H1 (cell line): ENCODE measurements around the gene EMC1. TPM values are rescaled to one million over a fixed set of nuclear protein-coding genes. Genes with fewer than 3 reads are reported as not detected.

ENCODE experiments used
- CTCF ChIA-PET: fragments of 300-600 bp; sonication (Branson Sonifier 250); formaldehyde crosslinking; loops from one replicate; lab custom pipeline; 2021; ENCODE audit not compliant: partially characterized antibody; lab: Charles Lee
- POLR2A ChIA-PET: fragments of 300-600 bp; sonication (Branson Sonifier 250); formaldehyde crosslinking; loops from one replicate; lab custom pipeline; 2021; ENCODE audit warnings: inconsistent platforms; ENCODE audit not compliant: partially characterized antibody; lab: Charles Lee
- DNase-seq, 2 experiments: peaks; one replicate each; pipeline versions ENCODE4 v3.0.0 to v3.0.0-alpha.2; 2010 to 2022; ENCODE audit warnings: low spot score in 2 of 2, low read depth in 1 of 2, mixed read lengths in 1 of 2
- FAIRE-seq: peaks from 2 replicates; lab custom pipeline; 2011; peaks lifted over from hg19 to GRCh38; lab: Jason Lieb, UNC
- H2AFZ ChIP-seq: 2 replicates; pipeline ENCODE4 v1.8.1; 2012; ENCODE audit warnings: low read length, inconsistent platforms
- H2AK5ac ChIP-seq: 2 replicates; pipeline ENCODE4 v1.6.1; 2013; ENCODE audit warnings: low read depth, low read length
- H2BK120ac ChIP-seq: replicated peaks from 2 replicates; pipeline ENCODE3; 2013; ENCODE audit warnings: low read depth, low read length, inconsistent platforms
- H2BK12ac ChIP-seq: 2 replicates; pipeline ENCODE4 v1.6.1; 2013; ENCODE audit warnings: low read depth, low read length
- H2BK15ac ChIP-seq: 2 replicates; pipeline ENCODE4 v1.6.1; 2013; ENCODE audit warnings: low read length
- H2BK20ac ChIP-seq: 2 replicates; pipeline ENCODE4 v1.6.1; 2013; ENCODE audit warnings: low read length
- H2BK5ac ChIP-seq: 2 replicates; pipeline ENCODE4 v1.6.1; 2013; ENCODE audit warnings: low read depth, low read length
- H3K14ac ChIP-seq: 2 replicates; pipeline ENCODE4 v1.6.1; 2013; ENCODE audit warnings: inconsistent platforms; ENCODE audit not compliant: insufficient read length
- H3K18ac ChIP-seq: 2 replicates; pipeline ENCODE4 v1.6.1; 2013; ENCODE audit warnings: low read length; ENCODE audit errors: extremely low read depth
- H3K23ac ChIP-seq: 2 replicates; pipeline ENCODE4 v1.6.1; 2013; ENCODE audit warnings: inconsistent platforms; ENCODE audit not compliant: insufficient read length
- H3K23me2 ChIP-seq: 2 replicates; pipeline ENCODE4 v1.6.1; 2013; ENCODE audit warnings: low read depth, low read length
- H3K27ac ChIP-seq: 2 replicates; pipeline ENCODE4 v1.6.1; 2011; ENCODE audit warnings: low read depth, low read length, inconsistent platforms
- H3K27me3 ChIP-seq, 4 experiments: replicated peaks in 1 of 4; 1 replicate in 1 of 4; 2 replicates in 3 of 4; pipeline versions ENCODE4 v1.6.1 to v1.8.1; 2011 to 2013; ENCODE audit warnings: low read length in 3 of 4, mild to moderate bottlenecking in 3 of 4, inconsistent platforms in 2 of 4, mixed read lengths in 2 of 4, moderate library complexity in 1 of 4; ENCODE audit not compliant: control insufficient read depth in 3 of 4, insufficient read depth in 3 of 4; ENCODE audit errors: extremely low read depth in 1 of 4
- H3K36me3 ChIP-seq, 4 experiments: 2 replicates each; pipeline versions ENCODE4 v1.6.1 to v1.8.1; 2011 to 2013; ENCODE audit warnings: mild to moderate bottlenecking in 4 of 4, low read length in 3 of 4, moderate library complexity in 2 of 4, control low read depth in 1 of 4, inconsistent platforms in 1 of 4; ENCODE audit not compliant: insufficient read depth in 4 of 4, control insufficient read depth in 2 of 4
- H3K4ac ChIP-seq: replicated peaks from 2 replicates; pipeline ENCODE3; 2013; ENCODE audit warnings: low read length, low read depth, mixed read lengths, inconsistent platforms; ENCODE audit not compliant: insufficient read length
- H3K4me1 ChIP-seq, 4 experiments: replicated peaks in 1 of 4; 1 replicate in 1 of 4; 2 replicates in 3 of 4; pipeline versions ENCODE4 v1.6.1 to v1.8.1; 2011 to 2013; ENCODE audit warnings: low read length in 3 of 4, inconsistent platforms in 2 of 4, mixed read lengths in 1 of 4; ENCODE audit not compliant: insufficient read depth in 4 of 4, control insufficient read depth in 3 of 4
- H3K4me2 ChIP-seq, 2 experiments: 2 replicates each; pipeline versions ENCODE4 v1.6.1 to v1.8.1; 2011 to 2013; ENCODE audit warnings: low read depth in 2 of 2, low read length in 2 of 2, control low read depth in 1 of 2, inconsistent platforms in 1 of 2, mild to moderate bottlenecking in 1 of 2; ENCODE audit not compliant: insufficient read depth in 1 of 2
- H3K4me3 ChIP-seq, 4 experiments: fragments of 200-600, 300-600 bp in 1 of 4; sonication (generic), shearing (Covaris generic), sonication (Bioruptor Twin) in 1 of 4; 2 replicates each; pipeline versions ENCODE4 v1.5.1 to v1.8.1; 2011 to 2016; ENCODE audit warnings: low read length in 4 of 4, low read depth in 3 of 4, control low read depth in 2 of 4, inconsistent platforms in 2 of 4, mild to moderate bottlenecking in 2 of 4, mixed read lengths in 1 of 4, moderate library complexity in 1 of 4; ENCODE audit not compliant: insufficient read depth in 2 of 4; ENCODE audit errors: extremely low read depth in 1 of 4
- H3K56ac ChIP-seq: replicated peaks from 2 replicates; pipeline ENCODE3; 2013; ENCODE audit warnings: low read depth, mild to moderate bottlenecking, mixed read lengths, low read length, inconsistent platforms; ENCODE audit not compliant: insufficient read length
- H3K79me1 ChIP-seq: 2 replicates; pipeline ENCODE4 v1.6.1; 2013; ENCODE audit warnings: low read depth, low read length, control low read depth
- H3K79me2 ChIP-seq, 2 experiments: 2 replicates each; pipeline versions ENCODE4 v1.6.1 to v1.8.1; 2012 to 2013; ENCODE audit warnings: low read length in 2 of 2, mild to moderate bottlenecking in 2 of 2, inconsistent platforms in 1 of 2; ENCODE audit not compliant: insufficient read depth in 2 of 2, control insufficient read depth in 1 of 2
- H3K9ac ChIP-seq, 4 experiments: replicated peaks in 1 of 4; 1 replicate in 1 of 4; 2 replicates in 3 of 4; pipeline versions ENCODE4 v1.6.1 to v1.8.1; 2011 to 2013; ENCODE audit warnings: low read depth in 3 of 4, low read length in 3 of 4, control low read depth in 2 of 4, mild to moderate bottlenecking in 2 of 4, moderate library complexity in 2 of 4, inconsistent platforms in 1 of 4; ENCODE audit errors: extremely low read depth in 1 of 4
- H3K9me3 ChIP-seq, 2 experiments: 2 replicates each; pipeline versions ENCODE4 v1.6.1 to v1.8.1; 2012 to 2013; ENCODE audit warnings: mild to moderate bottlenecking in 2 of 2, moderate library complexity in 2 of 2, control low read depth in 1 of 2, inconsistent platforms in 1 of 2, low read depth in 1 of 2, low read length in 1 of 2, mixed read lengths in 1 of 2; ENCODE audit not compliant: insufficient read depth in 2 of 2
- H4K20me1 ChIP-seq, 2 experiments: replicated peaks in 1 of 2; 2 replicates each; pipeline versions ENCODE3 to v1.8.1; 2011 to 2013; ENCODE audit warnings: inconsistent platforms in 2 of 2, low read length in 2 of 2, mild to moderate bottlenecking in 1 of 2; ENCODE audit not compliant: insufficient read depth in 2 of 2, control insufficient read depth in 1 of 2
- H4K5ac ChIP-seq: 2 replicates; pipeline ENCODE4 v1.6.1; 2013; ENCODE audit warnings: low read length, low read depth, mixed read lengths, inconsistent platforms; ENCODE audit not compliant: insufficient read length
- H4K8ac ChIP-seq: 2 replicates; pipeline ENCODE4 v1.8.0; 2013; ENCODE audit warnings: mild to moderate bottlenecking, moderate library complexity, low read length, inconsistent platforms; ENCODE audit not compliant: insufficient read depth; ENCODE audit errors: extremely low read depth
- H4K91ac ChIP-seq: replicated peaks from 2 replicates; pipeline ENCODE3; 2013; ENCODE audit warnings: low read length, mixed read lengths, inconsistent platforms; ENCODE audit not compliant: insufficient read length
- BACH1 ChIP-seq: IDR thresholded peaks from 2 replicates; pipeline ENCODE4 v1.6.1; 2012; ENCODE audit warnings: low read length, improper control_type of control experiment
- HDAC6 ChIP-seq: IDR thresholded peaks from one replicate; pipeline ENCODE4 v1.7.1; 2012; ENCODE audit warnings: low read depth, mild to moderate bottlenecking, inconsistent platforms, low read length, moderate library complexity
- RXRA ChIP-seq: IDR thresholded peaks from 2 replicates; pipeline ENCODE4 v1.6.1; 2011; ENCODE audit warnings: low read depth, mild to moderate bottlenecking, low read length, moderate library complexity; ENCODE audit not compliant: insufficient read depth
- SRF ChIP-seq: IDR thresholded peaks from 2 replicates; pipeline ENCODE4 v1.6.1; 2011; ENCODE audit warnings: mild to moderate bottlenecking, low read depth, low read length, moderate library complexity
- TAF1 ChIP-seq: IDR thresholded peaks from 2 replicates; pipeline ENCODE4 v1.6.1; 2011; ENCODE audit warnings: mild to moderate bottlenecking, low read depth, low read length
- WGBS, 2 experiments: shearing (Covaris generic) in 1 of 2; methylation state at CpG; one replicate each; pipeline versions ENCODE4 v1.1.6 to v1.1.7; 2013 to 2015; ENCODE audit warnings: low lambda C conversion rate in 2 of 2, mixed read lengths in 2 of 2, inconsistent platforms in 1 of 2, low coverage in 1 of 2, missing lambda C conversion rate in 1 of 2; ENCODE audit not compliant: insufficient replicate concordance in 2 of 2, insufficient coverage in 1 of 2, insufficient read length in 1 of 2; ENCODE audit errors: extremely low coverage in 1 of 2, missing lambda C conversion rate in 1 of 2; 5-methylcytosine and 5-hydroxymethylcytosine counted together
- polyA plus RNA-seq, 7 experiments: library from polyadenylated mRNA; depleted of rRNA in 3 of 7; stranded (reverse) in 5 of 7; unstranded in 2 of 7; fragments of >200 nt in 5 of 7; fragments of 200-250 nt in 2 of 7; gene quantifications; 1 replicate in 5 of 7; 2 replicates in 1 of 7; 4 replicates in 1 of 7; pipeline versions ENCODE4 v1.2.1 to v1.2.3, GENCODE V29; 2011 to 2013; ENCODE audit warnings: missing spikeins in 2 of 7, mixed read lengths in 2 of 7
- total RNA-seq: library from RNA; stranded (reverse); fragmentation: NEBNext Ultra II Directional; extraction: Animal tissue kit (Norgen Biotek cat#: 25700); gene quantifications from 2 replicates; pipeline ENCODE4 v1.2.1, GENCODE V29; 2021

Gene EMC1
- total and polyA plus RNA-seq, 2 of the 8 experiments (the other 6 are each of a cell fraction or from before 2014, with no cell fraction given): 51.0 to 53.5 TPM

DNA sequence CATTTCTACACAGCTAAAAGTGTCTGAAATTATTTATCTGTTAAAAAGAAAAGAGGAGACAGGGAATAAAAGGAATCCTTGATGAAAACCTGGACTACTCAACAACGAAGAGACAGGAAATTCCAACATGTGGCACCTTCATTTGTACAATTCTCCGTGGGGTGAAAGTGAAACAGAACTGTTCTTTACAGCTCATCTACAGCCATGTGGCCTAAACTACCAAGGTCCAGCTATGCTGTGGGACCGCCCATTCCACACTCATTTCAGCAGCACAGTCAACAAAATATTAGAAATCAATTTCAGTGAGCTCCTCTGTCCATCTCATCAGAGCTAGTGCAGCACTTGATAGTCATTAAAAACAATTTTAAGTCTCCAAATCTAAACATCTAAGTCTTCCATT, 85.3 kb downstream of the EMC1 start:
- Histone ChIP-seq H2BK20ac (no peak overlapping the region), H2BK5ac (no peak overlapping the region), H3K4me1 (no peaks in the 10 kb centered on the region), H3K36me3 (peaks cover 69 to 98% (median 93%) of the 10 kb centered on the region in 4 experiments), H4K8ac (no peak overlapping the region), H2BK120ac (no peak overlapping the region), H3K27me3 (no peaks in the 10 kb centered on the region), H3K23ac (no peak overlapping the region), H3K4ac (no peak overlapping the region), H3K9ac (no peak overlapping the region), H3K4me3 (no peak overlapping the region), H3K23me2 (no peaks in the 10 kb centered on the region), H4K91ac (no peak overlapping the region), H3K14ac (no peak overlapping the region), H3K27ac (no peak overlapping the region), H3K56ac (no peak overlapping the region), H2AFZ (no peak overlapping the region), H2BK15ac (no peak overlapping the region), H3K79me2 (no peaks in the 10 kb centered on the region), H3K18ac (no peak overlapping the region), H2BK12ac (no peak overlapping the region), H3K4me2 (no peak overlapping the region), H3K79me1 (0 out of 2 replicates have a peak, but pooled peaks cover 2% of the 10 kb centered on the region), H4K20me1 (peaks cover 2 to 3% of the 10 kb centered on the region in 2 experiments), H2AK5ac (no peak overlapping the region), H3K9me3 (no peaks in the 10 kb centered on the region), H4K5ac (no peak overlapping the region)
- WGBS, 2 experiments: 84% methylated on average over 3 of the region's 3 CpGs; no CpG with 5 or more reads in 1 of the 2 experiments
- POLR2A ChIA-PET: interaction anchor here (1.5 kb wide), 1 partner anchor 17 kb away, joined by 5 read pairs; no protein-coding TSS in a partner anchor
- TF ChIP-seq HDAC6 (no peak), RXRA (no peak), TAF1 (no peak), SRF (no peak), BACH1 (no peak)
- FAIRE-seq (no peak), DNase-seq (no peak)
- CTCF ChIA-PET: interaction anchor here (0.6 to 1.8 kb wide), 6 partner anchors 10 to 75 kb away, joined by 3 to 7 read pairs (median 4); no protein-coding TSS in a partner anchor
